MM.1S (cell line): ENCODE measurements around the gene PYGL.

Experiments
- CTCF ChIP-seq: fragments of 300-600 bp; sonication (generic); IDR thresholded peaks from 2 replicates; pipeline ENCODE4 v1.5.1; 2016; ENCODE audit warnings: antibody characterized with exemption, low read length, mixed read lengths
- EZH2 ChIP-seq: fragments of 300-600 bp; sonication (generic); optimal IDR thresholded peaks from 2 replicates; pipeline ENCODE3; 2017; ENCODE audit warnings: low read depth, mild to moderate bottlenecking, antibody characterized with exemption, low read length, mixed read lengths

GRCh38 chr14:50937325-50937724, 7.0 kb downstream of the PYGL start:
- no peak for TF ChIP-seq CTCF
- TF ChIP-seq EZH2: no peak
